ENCODE results near the gene OR8A1.

Gene OR8A1

DNA sequence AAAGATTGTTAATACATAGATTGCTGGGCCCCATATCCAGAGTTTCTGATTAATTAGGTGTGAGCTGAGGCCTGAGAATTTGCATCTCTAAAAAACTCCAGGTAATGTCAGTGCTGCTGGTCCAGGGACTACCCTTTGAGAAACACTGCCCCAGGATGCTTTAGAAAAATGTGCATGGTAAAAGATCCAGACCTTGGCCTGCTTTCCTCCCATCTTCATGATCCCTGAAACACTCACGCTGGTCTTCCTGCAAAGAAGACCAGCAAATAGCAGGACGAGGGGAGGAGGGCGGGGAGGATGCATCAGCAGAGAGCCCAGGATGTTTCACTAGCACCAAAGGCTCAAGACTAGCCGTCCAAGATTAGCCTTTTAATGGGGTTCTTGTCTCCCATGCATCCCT, at the start of gene OR8A1:
TSS of gene OR8A1 (plus strand) at position 301 of the 400 bp plus-strand sequence. CDS start 123 bp downstream, outside the sequence.
- H3K27ac Mint-ChIP-seq, result no peak within 1 kb of the TSS
- H3K36me3 Mint-ChIP-seq, result no peaks in the 10 kb centered on the region
- H3K27me3 Mint-ChIP-seq, result peaks cover 17% of the 10 kb centered on the region
- no peaks in the 10 kb centered on the region for H3K9me3 Mint-ChIP-seq (ENCODE audit: low read depth)
- no peaks in the 10 kb centered on the region for H3K4me1 Mint-ChIP-seq (ENCODE audit: low read depth)
- no peak within 1 kb of the TSS for H3K4me3 Mint-ChIP-seq

DNA sequence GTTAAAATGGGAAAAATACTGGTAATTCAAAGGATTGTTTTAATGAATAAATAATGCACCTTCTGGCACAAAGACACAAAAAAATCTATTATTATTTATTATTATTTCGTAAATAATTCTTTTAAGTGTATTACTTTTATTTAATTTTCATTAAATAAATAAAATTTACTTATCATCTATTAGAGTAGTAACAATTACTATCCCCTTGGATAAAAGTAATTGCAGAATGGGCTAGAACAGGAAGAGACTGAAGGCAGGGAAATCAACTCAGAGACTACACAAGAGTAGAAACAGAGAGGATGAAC, 49.3 kb upstream of the OR8A1 start:
- Mint-ChIP-seq H3K9me3 (ENCODE audit: low read depth) (no peaks in the 10 kb centered on the region), H3K36me3 (no peaks in the 10 kb centered on the region), H3K27me3 (peaks cover 4% of the 10 kb centered on the region), H3K4me1 (ENCODE audit: low read depth) (no peaks in the 10 kb centered on the region), H3K27ac (no peak overlapping the region), H3K4me3 (no peak overlapping the region)

DNA sequence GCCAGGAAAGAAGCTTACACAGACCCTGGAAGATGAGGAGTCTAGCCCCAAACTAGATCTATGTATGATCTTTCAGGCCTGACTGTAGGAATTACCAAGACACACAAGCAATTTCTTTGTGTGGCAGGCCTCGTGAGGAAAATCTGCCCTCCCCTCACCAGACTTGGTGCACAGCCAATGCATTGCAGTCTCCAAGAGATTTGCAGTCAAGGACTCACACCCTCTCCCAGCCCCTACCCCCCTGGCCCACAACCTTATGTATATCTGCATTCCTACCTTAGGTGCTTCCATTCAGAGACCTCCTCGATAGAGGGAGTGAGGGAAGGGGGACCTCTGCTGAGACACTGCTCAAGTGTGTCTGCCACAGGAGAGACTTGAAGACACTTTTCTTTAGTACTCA, 36.2 kb upstream of the OR8A1 start:
- Mint-ChIP-seq H3K27ac (no peak overlapping the region), H3K36me3 (peaks cover 2% of the 10 kb centered on the region), H3K4me1 (ENCODE audit: low read depth) (no peaks in the 10 kb centered on the region), H3K27me3 (peaks cover 16% of the 10 kb centered on the region), H3K9me3 (ENCODE audit: low read depth) (peaks cover 7% of the 10 kb centered on the region), H3K4me3 (no peak overlapping the region)

- Mint-ChIP-seq H3K27ac (no peak overlapping the region), H3K9me3 (ENCODE audit: low read depth) (peaks cover 3% of the 10 kb centered on the region), H3K36me3 (no peaks in the 10 kb centered on the region), H3K4me3 (no peak overlapping the region), H3K4me1 (ENCODE audit: low read depth) (no peaks in the 10 kb centered on the region), H3K27me3 (peaks cover 14% of the 10 kb centered on the region)
These were observed 35.7 kb upstream of the OR8A1 start for GRCh38 chr11:124534051-124534450.

DNA sequence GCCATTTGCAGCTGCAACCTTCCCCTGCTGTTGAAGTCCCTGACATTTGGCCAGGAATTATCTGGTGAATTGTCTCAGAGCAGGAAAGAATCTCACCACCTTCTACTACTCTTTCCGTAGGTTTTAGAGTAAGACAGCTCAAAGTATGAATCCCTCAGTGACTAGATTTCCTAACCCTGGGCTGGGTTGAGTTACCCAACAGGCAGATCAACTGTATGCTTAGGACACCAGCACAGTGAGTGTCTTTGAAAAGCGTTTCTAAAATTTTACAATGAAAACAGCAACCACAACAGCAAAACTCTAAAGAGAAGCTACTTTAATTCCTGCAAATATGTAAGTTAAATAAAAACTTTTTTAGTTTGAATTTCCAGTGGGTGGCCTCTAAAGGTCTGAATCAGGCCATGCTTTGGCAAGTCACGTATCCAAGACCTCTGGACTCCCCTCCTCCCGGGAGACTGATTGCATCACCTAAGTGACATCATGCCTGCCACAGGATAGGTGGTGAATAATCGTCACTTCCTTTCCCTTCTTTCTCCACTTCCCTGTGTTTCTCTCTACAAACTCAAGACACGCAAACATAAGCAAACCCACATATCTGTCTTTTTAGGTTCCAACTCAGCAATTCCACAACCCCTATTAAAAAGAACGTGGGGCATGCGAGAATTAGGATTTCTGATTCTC, 34.1 kb upstream of the OR8A1 start:
- no peaks in the 10 kb centered on the region for H3K9me3 Mint-ChIP-seq (ENCODE audit: low read depth)
- no peaks in the 10 kb centered on the region for H3K36me3 Mint-ChIP-seq
- H3K4me3 Mint-ChIP-seq, result no peak overlapping the region
- H3K27me3 Mint-ChIP-seq, result peaks cover 10% of the 10 kb centered on the region
- H3K4me1 Mint-ChIP-seq (ENCODE audit: low read depth), result no peaks in the 10 kb centered on the region
- H3K27ac Mint-ChIP-seq, result no peak overlapping the region

DNA sequence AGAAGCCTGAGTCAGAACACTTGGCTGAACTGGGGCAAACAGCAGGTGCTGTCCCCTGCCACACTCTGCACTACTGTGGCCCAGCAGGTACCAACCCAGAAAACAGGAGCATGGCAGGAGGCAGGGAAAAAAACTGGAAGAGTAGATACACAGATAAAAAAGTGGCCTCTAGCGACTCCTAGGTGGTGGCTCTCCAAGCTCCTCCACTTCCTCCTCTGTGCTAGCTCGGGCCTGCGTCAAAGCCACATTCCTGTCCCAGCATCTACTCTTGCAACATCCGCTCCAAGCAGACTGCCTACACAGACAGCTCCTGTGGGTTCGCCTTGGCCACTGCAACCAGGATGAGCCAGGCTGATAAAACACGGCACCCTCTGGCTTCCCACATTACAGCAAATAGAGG, 33.3 kb upstream of the OR8A1 start:
- no peaks in the 10 kb centered on the region for H3K36me3 Mint-ChIP-seq
- no peak overlapping the region for H3K27ac Mint-ChIP-seq
- H3K27me3 Mint-ChIP-seq, result peaks cover 12% of the 10 kb centered on the region

GRCh38 chr11:124538019-124538418, 31.8 kb upstream of the OR8A1 start:
- no peaks in the 10 kb centered on the region for H3K9me3 Mint-ChIP-seq (ENCODE audit: low read depth)
- H3K4me3 Mint-ChIP-seq, result no peak overlapping the region
- no peaks in the 10 kb centered on the region for H3K36me3 Mint-ChIP-seq
- peaks cover 10% of the 10 kb centered on the region for H3K27me3 Mint-ChIP-seq
- no peaks in the 10 kb centered on the region for H3K4me1 Mint-ChIP-seq (ENCODE audit: low read depth)
- no peak overlapping the region for H3K27ac Mint-ChIP-seq

More for the DNA sequence above, 33.3 kb upstream of the OR8A1 start:
- Mint-ChIP-seq H3K9me3 (ENCODE audit: low read depth) (no peaks in the 10 kb centered on the region), H3K4me1 (ENCODE audit: low read depth) (no peaks in the 10 kb centered on the region), H3K4me3 (no peak overlapping the region)

DNA sequence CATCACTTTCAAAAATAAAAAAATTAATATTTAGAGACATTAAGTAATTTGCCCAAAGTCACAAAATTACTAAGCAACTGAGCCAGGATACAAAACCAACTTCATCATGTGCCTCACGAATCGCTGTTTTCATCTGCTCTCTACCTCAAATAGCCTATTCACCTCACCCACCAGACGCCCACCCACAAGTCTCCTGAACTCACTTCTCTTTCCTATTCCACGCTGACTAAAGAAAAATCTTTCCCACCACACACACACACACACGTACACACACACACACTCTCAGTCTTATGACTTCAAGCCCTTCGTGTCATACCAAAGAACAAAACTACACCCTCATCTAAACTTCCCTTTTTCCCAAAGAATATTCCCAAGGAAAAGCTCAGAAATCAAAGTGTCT, 28.6 kb upstream of the OR8A1 start:
- Mint-ChIP-seq H3K27ac (no peak overlapping the region), H3K36me3 (no peaks in the 10 kb centered on the region), H3K4me1 (ENCODE audit: low read depth) (no peaks in the 10 kb centered on the region), H3K4me3 (no peak overlapping the region), H3K27me3 (peaks cover 18% of the 10 kb centered on the region), H3K9me3 (ENCODE audit: low read depth) (no peaks in the 10 kb centered on the region)

GRCh38 chr11:124543145-124543544, 26.7 kb upstream of the OR8A1 start:
- no peaks in the 10 kb centered on the region for H3K4me1 Mint-ChIP-seq (ENCODE audit: low read depth)
- H3K36me3 Mint-ChIP-seq, result no peaks in the 10 kb centered on the region
- no peak overlapping the region for H3K27ac Mint-ChIP-seq
- H3K9me3 Mint-ChIP-seq (ENCODE audit: low read depth), result no peaks in the 10 kb centered on the region
- no peak overlapping the region for H3K4me3 Mint-ChIP-seq
- peaks cover 16% of the 10 kb centered on the region for H3K27me3 Mint-ChIP-seq

- Mint-ChIP-seq H3K36me3 (no peaks in the 10 kb centered on the region), H3K4me1 (ENCODE audit: low read depth) (no peaks in the 10 kb centered on the region), H3K27ac (no peak within 1 kb of the TSS), H3K4me3 (no peak within 1 kb of the TSS), H3K27me3 (peaks cover 16% of the 10 kb centered on the region), H3K9me3 (ENCODE audit: low read depth) (no peaks in the 10 kb centered on the region)
These were observed 26.2 kb upstream of the OR8A1 start, which contains the start of gene OR8B12 for GRCh38 chr11:124543554-124543953. Gene OR8B12 (minus strand): TSS chr11:124543654. CDS start chr11:124543654, 0 bp downstream.

DNA sequence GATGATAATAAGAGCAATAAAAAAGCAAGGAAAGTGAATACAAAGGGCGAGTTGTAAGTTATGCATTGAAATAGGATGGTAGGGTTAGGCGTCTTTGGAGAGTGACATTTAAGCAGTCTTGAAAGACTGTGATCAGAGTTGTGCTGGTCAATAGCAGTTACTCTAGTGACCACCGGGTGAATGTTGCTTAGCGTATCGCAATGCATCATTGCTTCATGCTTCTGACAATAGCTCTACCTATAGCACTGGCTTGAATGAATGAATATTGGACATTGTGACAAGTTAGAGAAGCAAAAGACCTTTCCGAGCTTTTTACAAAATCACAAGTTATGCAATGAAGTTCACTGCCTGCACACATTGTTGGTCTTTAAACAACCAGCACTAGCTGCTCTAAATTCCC, 18.6 kb upstream of the OR8A1 start:
- H3K27me3 Mint-ChIP-seq, result peaks cover 7% of the 10 kb centered on the region
- no peak overlapping the region for H3K4me3 Mint-ChIP-seq
- no peak overlapping the region for H3K27ac Mint-ChIP-seq
- H3K9me3 Mint-ChIP-seq (ENCODE audit: low read depth), result no peaks in the 10 kb centered on the region
- H3K36me3 Mint-ChIP-seq, result no peaks in the 10 kb centered on the region
- no peaks in the 10 kb centered on the region for H3K4me1 Mint-ChIP-seq (ENCODE audit: low read depth)

GRCh38 chr11:124551987-124552386, 17.8 kb upstream of the OR8A1 start:
- Mint-ChIP-seq H3K9me3 (ENCODE audit: low read depth) (no peaks in the 10 kb centered on the region), H3K27ac (no peak overlapping the region), H3K4me1 (ENCODE audit: low read depth) (no peaks in the 10 kb centered on the region), H3K4me3 (no peak overlapping the region), H3K36me3 (no peaks in the 10 kb centered on the region), H3K27me3 (peaks cover 12% of the 10 kb centered on the region)

DNA sequence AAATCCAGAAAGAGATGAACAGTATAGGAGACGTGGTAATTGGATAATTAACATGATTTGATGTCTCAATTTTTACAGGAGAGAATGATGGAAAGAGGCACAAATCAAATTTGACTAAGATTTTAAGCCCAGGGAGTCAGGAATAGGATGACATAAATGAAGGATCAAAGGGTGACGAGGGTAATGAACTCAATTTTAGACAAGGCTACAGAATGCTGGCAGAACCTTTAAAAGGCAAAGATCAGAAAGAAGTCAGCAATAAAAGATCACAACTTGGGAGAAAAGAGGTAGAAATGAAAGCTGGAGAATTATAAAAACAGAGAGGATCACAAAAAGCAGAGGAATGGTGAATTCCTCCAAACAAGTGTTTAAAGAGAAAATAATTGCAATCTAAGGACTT, 13.0 kb upstream of the OR8A1 start:
- H3K4me3 Mint-ChIP-seq, result no peak overlapping the region
- no peaks in the 10 kb centered on the region for H3K4me1 Mint-ChIP-seq (ENCODE audit: low read depth)
- no peaks in the 10 kb centered on the region for H3K9me3 Mint-ChIP-seq (ENCODE audit: low read depth)
- no peaks in the 10 kb centered on the region for H3K36me3 Mint-ChIP-seq
- peaks cover 10% of the 10 kb centered on the region for H3K27me3 Mint-ChIP-seq
- no peak overlapping the region for H3K27ac Mint-ChIP-seq

DNA sequence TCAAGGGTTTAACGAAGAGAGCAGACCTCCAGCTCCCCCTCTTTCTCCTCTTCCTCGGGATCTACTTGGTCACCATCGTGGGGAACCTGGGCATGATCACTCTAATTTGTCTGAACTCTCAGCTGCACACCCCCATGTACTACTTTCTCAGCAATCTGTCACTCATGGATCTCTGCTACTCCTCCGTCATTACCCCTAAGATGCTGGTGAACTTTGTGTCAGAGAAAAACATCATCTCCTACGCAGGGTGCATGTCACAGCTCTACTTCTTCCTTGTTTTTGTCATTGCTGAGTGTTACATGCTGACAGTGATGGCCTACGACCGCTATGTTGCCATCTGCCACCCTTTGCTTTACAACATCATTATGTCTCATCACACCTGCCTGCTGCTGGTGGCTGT, 363 bp downstream of the OR8A1 start:
- Mint-ChIP-seq H3K4me3 (no peak overlapping the region), H3K9me3 (ENCODE audit: low read depth) (no peaks in the 10 kb centered on the region), H3K27me3 (peaks cover 19% of the 10 kb centered on the region), H3K27ac (no peak overlapping the region), H3K4me1 (ENCODE audit: low read depth) (no peaks in the 10 kb centered on the region), H3K36me3 (no peaks in the 10 kb centered on the region)

GRCh38 chr11:124577716-124578427, 8.1 kb downstream of the OR8A1 start:
- no peak overlapping the region for H3K4me3 Mint-ChIP-seq
- H3K4me1 Mint-ChIP-seq (ENCODE audit: low read depth), result no peaks in the 10 kb centered on the region
- H3K36me3 Mint-ChIP-seq, result no peaks in the 10 kb centered on the region
- peaks cover 4% of the 10 kb centered on the region for H3K27me3 Mint-ChIP-seq
- H3K27ac Mint-ChIP-seq, result no peak overlapping the region
- H3K9me3 Mint-ChIP-seq (ENCODE audit: low read depth), result no peaks in the 10 kb centered on the region

GRCh38 chr11:124578761-124579160, 9.0 kb downstream of the OR8A1 start:
- H3K9me3 Mint-ChIP-seq (ENCODE audit: low read depth), result no peaks in the 10 kb centered on the region
- no peak overlapping the region for H3K4me3 Mint-ChIP-seq
- no peaks in the 10 kb centered on the region for H3K4me1 Mint-ChIP-seq (ENCODE audit: low read depth)
- H3K27ac Mint-ChIP-seq, result no peak overlapping the region
- H3K27me3 Mint-ChIP-seq, result peaks cover 4% of the 10 kb centered on the region
- no peaks in the 10 kb centered on the region for H3K36me3 Mint-ChIP-seq

All from activated naive CD8-positive, alpha-beta T cell (primary cell).